Measurements from ENCODE around the gene TAAR5. TPM values are rescaled to one million over a fixed set of nuclear protein-coding genes. Genes with fewer than 3 reads are reported as not detected.
"Not testable (repeated sequence)": the region's sequence is repeated elsewhere in the genome, so short reads cannot be mapped to it uniquely, and the experiment has no call there.

Gene TAAR5
- total RNA-seq, 5 donors from 2014 or later (not counting 1 experiment from before 2014, with no cell fraction given), result not detected

DNA sequence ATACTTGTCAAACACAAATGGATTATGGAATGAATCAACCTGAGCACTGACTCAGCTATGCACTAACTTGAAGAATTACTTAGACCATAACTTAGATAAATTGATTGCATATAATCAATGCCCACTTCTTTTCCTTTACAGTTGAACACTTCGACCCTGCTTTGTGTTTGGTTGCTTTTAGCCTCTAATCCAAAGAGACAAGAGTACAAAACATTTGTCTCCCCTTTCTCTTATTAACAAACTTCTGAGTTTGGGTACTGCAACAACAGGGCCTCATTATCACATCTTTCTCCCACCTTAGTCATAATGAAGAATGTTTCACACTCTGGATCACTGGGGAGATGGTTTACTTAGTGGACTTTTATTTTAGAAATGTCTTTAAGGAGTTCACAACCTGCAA is 22.0 kb downstream of the TAAR5 start:
- CTCF ChIA-PET, result no interaction called here
- WGBS (ENCODE audit: insufficient coverage), result 80% methylated on average over 1 of the region's 1 CpG
- H3K27me3 ChIP-seq (replicated peaks in 1 of 2; ENCODE audit: control insufficient read depth in 2 of 2, extremely low read depth in 1 of 2, insufficient read depth in 2 of 2, low read length in 1 of 2), result peaks cover 3 to 4% of the 10 kb centered on the region in 2 experiments
- DNase-seq, result no peak
- Mint-ChIP-seq H3K27ac (no peak overlapping the region), H3K27me3 (peaks cover 20 to 23% of the 10 kb centered on the region in 2 donors), H3K36me3 (no peaks in the 10 kb centered on the region), H3K4me3 (no peak overlapping the region), H3K4me1 (no peaks in the 10 kb centered on the region), H3K9me3 (no peaks in the 10 kb centered on the region)
- POLR2A ChIA-PET, result no interaction called here
- ATAC-seq (replicated peaks in 1 of 4), result no peak
- H3K4me3 ChIP-seq (ENCODE audit: control insufficient read depth in 1 of 2, extremely low read depth in 1 of 2, low read length in 1 of 2), result no peak overlapping the region
- H3K9me3 ChIP-seq, result no peaks in the 10 kb centered on the region
- H3K36me3 ChIP-seq (ENCODE audit: control insufficient read depth in 2 of 2, extremely low read depth in 1 of 2, insufficient read depth in 1 of 2, low read length in 1 of 2), result no peaks in the 10 kb centered on the region
- H3K4me1 ChIP-seq (ENCODE audit: control insufficient read depth in 1 of 2, extremely low read depth in 1 of 2, insufficient read depth in 2 of 2, low read length in 2 of 2), result no peaks in the 10 kb centered on the region
- no peak overlapping the region for H3K27ac ChIP-seq (ENCODE audit: low read length)

GRCh38 chr6:132566404-132566803 is 23.1 kb downstream of the TAAR5 start:
- H3K9me3 ChIP-seq, result no peaks in the 10 kb centered on the region
- peaks cover 21 to 22% of the 10 kb centered on the region in 2 donors for H3K27me3 Mint-ChIP-seq
- H3K27me3 ChIP-seq (replicated peaks in 1 of 2; ENCODE audit: control insufficient read depth in 2 of 2, extremely low read depth in 1 of 2, insufficient read depth in 2 of 2, low read length in 1 of 2), result peaks cover 3 to 4% of the 10 kb centered on the region in 2 experiments
- ATAC-seq (replicated peaks in 1 of 4) (no peak), DNase-seq (no peak)
- no peak overlapping the region for H3K4me3 ChIP-seq (ENCODE audit: control insufficient read depth in 1 of 2, extremely low read depth in 1 of 2, low read length in 1 of 2)
- no peak overlapping the region for H3K4me3 Mint-ChIP-seq
- H3K27ac ChIP-seq (ENCODE audit: low read length), result no peak overlapping the region
- POLR2A ChIA-PET, result no interaction called here
- H3K4me1 ChIP-seq (ENCODE audit: control insufficient read depth in 1 of 2, extremely low read depth in 1 of 2, insufficient read depth in 2 of 2, low read length in 2 of 2), result no peaks in the 10 kb centered on the region
- no peaks in the 10 kb centered on the region for H3K36me3 ChIP-seq (ENCODE audit: control insufficient read depth in 2 of 2, extremely low read depth in 1 of 2, insufficient read depth in 1 of 2, low read length in 1 of 2)
- CTCF ChIA-PET, result no interaction called here
- H3K9me3 Mint-ChIP-seq, result no peaks in the 10 kb centered on the region
- no peaks in the 10 kb centered on the region for H3K4me1 Mint-ChIP-seq
- no peaks in the 10 kb centered on the region for H3K36me3 Mint-ChIP-seq
- no peak overlapping the region for H3K27ac Mint-ChIP-seq
- WGBS (ENCODE audit: insufficient coverage), result no CpG with 5 or more reads among the region's 6 CpGs

DNA sequence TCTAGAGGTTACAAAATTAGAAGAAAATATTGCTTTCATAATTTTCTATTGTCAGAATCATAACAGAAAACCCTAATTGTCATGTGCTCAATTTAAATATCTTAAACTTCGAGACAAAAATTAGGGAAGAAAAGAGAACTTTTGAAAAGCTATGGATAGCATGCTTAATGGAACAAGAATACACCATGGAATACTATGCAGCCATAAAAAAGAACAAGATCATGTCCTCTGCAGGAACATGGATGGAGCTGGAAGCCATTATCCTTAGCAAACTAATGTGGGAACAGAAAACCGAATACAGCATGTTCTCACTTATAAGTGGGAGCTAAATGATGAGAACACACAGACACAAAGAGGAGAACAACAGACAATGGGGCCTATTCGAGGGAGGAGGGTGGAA is 29.5 kb downstream of the TAAR5 start:
- WGBS (ENCODE audit: insufficient coverage), result no CpG with 5 or more reads among the region's 3 CpGs
- H3K4me3 Mint-ChIP-seq, result not testable (repeated sequence)

GRCh38 chr6:132552372-132552771 is 37.2 kb downstream of the TAAR5 start, which contains the start of gene TAAR8:
TSS of gene TAAR8 (plus strand) at chr6:132552672. CDS start at chr6:132552693, 21 bp downstream.
- no peak for ATAC-seq (replicated peaks in 1 of 4)
- POLR2A ChIA-PET, result interaction anchor here in 1 of 2 donors (0.6 kb wide), 1 partner anchor 71 kb away, joined by 3 read pairs; no protein-coding TSS in a partner anchor
- no peak for DNase-seq
- Mint-ChIP-seq H3K27me3 (peaks cover 22 to 39% of the 10 kb centered on the region in 2 donors), H3K9me3 (no peaks in the 10 kb centered on the region), H3K4me1 (no peaks in the 10 kb centered on the region), H3K36me3 (no peaks in the 10 kb centered on the region), H3K27ac (no peak within 1 kb of the TSS), H3K4me3 (no peak within 1 kb of the TSS)
- no peak within 1 kb of the TSS for H3K27ac ChIP-seq (ENCODE audit: low read length)
- no peak within 1 kb of the TSS for H3K4me3 ChIP-seq (ENCODE audit: control insufficient read depth in 1 of 2, extremely low read depth in 1 of 2, low read length in 1 of 2)
- H3K4me1 ChIP-seq (ENCODE audit: control insufficient read depth in 1 of 2, extremely low read depth in 1 of 2, insufficient read depth in 2 of 2, low read length in 2 of 2), result no peaks in the 10 kb centered on the region
- no CpG with 5 or more reads among the region's 2 CpGs for WGBS (ENCODE audit: insufficient coverage)
- H3K9me3 ChIP-seq, result no peaks in the 10 kb centered on the region
- CTCF ChIA-PET, result no interaction called here
- H3K27me3 ChIP-seq (replicated peaks in 1 of 2; ENCODE audit: control insufficient read depth in 2 of 2, extremely low read depth in 1 of 2, insufficient read depth in 2 of 2, low read length in 1 of 2), result peaks cover 0 to 5% of the 10 kb centered on the region in 2 experiments
- no peaks in the 10 kb centered on the region for H3K36me3 ChIP-seq (ENCODE audit: control insufficient read depth in 2 of 2, extremely low read depth in 1 of 2, insufficient read depth in 1 of 2, low read length in 1 of 2)

More for the DNA sequence above, 29.5 kb downstream of the TAAR5 start:
- not testable (repeated sequence) for DNase-seq; ATAC-seq (replicated peaks in 1 of 4); H3K27me3 ChIP-seq (replicated peaks in 1 of 2; ENCODE audit: control insufficient read depth in 2 of 2, extremely low read depth in 1 of 2, insufficient read depth in 2 of 2, low read length in 1 of 2); H3K36me3 ChIP-seq (ENCODE audit: control insufficient read depth in 2 of 2, extremely low read depth in 1 of 2, insufficient read depth in 1 of 2, low read length in 1 of 2); H3K27ac Mint-ChIP-seq; H3K4me1 Mint-ChIP-seq; H3K9me3 ChIP-seq; H3K36me3 Mint-ChIP-seq; H3K9me3 Mint-ChIP-seq; H3K4me3 ChIP-seq (ENCODE audit: control insufficient read depth in 1 of 2, extremely low read depth in 1 of 2, low read length in 1 of 2); H3K27ac ChIP-seq (ENCODE audit: low read length); H3K4me1 ChIP-seq (ENCODE audit: control insufficient read depth in 1 of 2, extremely low read depth in 1 of 2, insufficient read depth in 2 of 2, low read length in 2 of 2)
- peaks cover 27 to 33% of the 10 kb centered on the region in 2 donors for H3K27me3 Mint-ChIP-seq
- POLR2A ChIA-PET, result interaction anchor here in 1 of 2 donors (0.6 kb wide), 1 partner anchor 12 kb away, joined by 3 read pairs; no protein-coding TSS in a partner anchor
- CTCF ChIA-PET, result interaction anchor here in 1 of 2 donors (0.6 kb wide), 1 partner anchor 1379 kb away, joined by 9 read pairs; no protein-coding TSS in a partner anchor

- no peaks in the 10 kb centered on the region for H3K9me3 ChIP-seq
- Mint-ChIP-seq H3K4me1 (no peaks in the 10 kb centered on the region), H3K36me3 (no peaks in the 10 kb centered on the region), H3K27me3 (peaks cover 15 to 28% of the 10 kb centered on the region in 2 donors), H3K4me3 (no peak overlapping the region), H3K27ac (no peak overlapping the region), H3K9me3 (no peaks in the 10 kb centered on the region)
- ATAC-seq (replicated peaks in 1 of 4) (no peak), DNase-seq (no peak)
- no peak overlapping the region for H3K27ac ChIP-seq (ENCODE audit: low read length)
- no peaks in the 10 kb centered on the region for H3K4me1 ChIP-seq (ENCODE audit: control insufficient read depth in 1 of 2, extremely low read depth in 1 of 2, insufficient read depth in 2 of 2, low read length in 2 of 2)
- 78% methylated on average over 1 of the region's 4 CpGs for WGBS (ENCODE audit: insufficient coverage)
- POLR2A ChIA-PET, result no interaction called here
- peaks cover 0 to 5% of the 10 kb centered on the region in 2 experiments for H3K27me3 ChIP-seq (replicated peaks in 1 of 2; ENCODE audit: control insufficient read depth in 2 of 2, extremely low read depth in 1 of 2, insufficient read depth in 2 of 2, low read length in 1 of 2)
- CTCF ChIA-PET, result no interaction called here
- no peaks in the 10 kb centered on the region for H3K36me3 ChIP-seq (ENCODE audit: control insufficient read depth in 2 of 2, extremely low read depth in 1 of 2, insufficient read depth in 1 of 2, low read length in 1 of 2)
- H3K4me3 ChIP-seq (ENCODE audit: control insufficient read depth in 1 of 2, extremely low read depth in 1 of 2, low read length in 1 of 2), result no peak overlapping the region
Observed at GRCh38 chr6:132551214-132551613, 38.3 kb downstream of the TAAR5 start.

GRCh38 chr6:132548746-132549463 is 40.6 kb downstream of the TAAR5 start:
- H3K4me1 Mint-ChIP-seq, result no peaks in the 10 kb centered on the region
- no peak overlapping the region for H3K4me3 Mint-ChIP-seq
- ChIA-PET POLR2A (no interaction called here), CTCF (no interaction called here)
- Histone ChIP-seq H3K4me1 (ENCODE audit: control insufficient read depth in 1 of 2, extremely low read depth in 1 of 2, insufficient read depth in 2 of 2, low read length in 2 of 2) (no peaks in the 10 kb centered on the region), H3K27me3 (replicated peaks in 1 of 2; ENCODE audit: control insufficient read depth in 2 of 2, extremely low read depth in 1 of 2, insufficient read depth in 2 of 2, low read length in 1 of 2) (peaks cover 0 to 5% of the 10 kb centered on the region in 2 experiments), H3K27ac (ENCODE audit: low read length) (no peak overlapping the region), H3K36me3 (ENCODE audit: control insufficient read depth in 2 of 2, extremely low read depth in 1 of 2, insufficient read depth in 1 of 2, low read length in 1 of 2) (no peaks in the 10 kb centered on the region), H3K9me3 (no peaks in the 10 kb centered on the region), H3K4me3 (ENCODE audit: control insufficient read depth in 1 of 2, extremely low read depth in 1 of 2, low read length in 1 of 2) (no peak overlapping the region)
- H3K27ac Mint-ChIP-seq, result no peak overlapping the region
- 92% methylated on average over 4 of the region's 4 CpGs for WGBS (ENCODE audit: insufficient coverage)
- ATAC-seq (replicated peaks in 1 of 4) (no peak), DNase-seq (no peak)
- H3K27me3 Mint-ChIP-seq, result peaks cover 9 to 17% of the 10 kb centered on the region in 2 donors
- H3K36me3 Mint-ChIP-seq, result no peaks in the 10 kb centered on the region
- no peaks in the 10 kb centered on the region for H3K9me3 Mint-ChIP-seq

Data from T-cell (primary cell).